HCT116 (cell line): Measurements from ENCODE around the gene TIMM29. TPM values are rescaled to one million over a fixed set of nuclear protein-coding genes. Genes with fewer than 3 reads are reported as not detected.

Experiments used
- ATAC-seq: fragments of 200-7000 bp; cut with Tn5 transposase; 2 replicates; pipeline ENCODE4 v1.9.1; 2020; ENCODE audit warnings: mild to moderate bottlenecking, moderate library complexity
- BruUV-seq: library from RNA; stranded (reverse); fragments of 400-500 nt; replicated peaks from 2 replicates; lab custom pipeline; 2021; lab: Mats Ljungman, UMichigan
- CTCF ChIA-PET: fragments of 300-600 bp; sonication (Branson Sonifier 250); formaldehyde crosslinking; loops from one replicate; lab custom pipeline; 2021; ENCODE audit warnings: antibody characterized with exemption; lab: Charles Lee
- POLR2A ChIA-PET: fragments of 300-600, 350-600 bp; sonication (Branson Sonifier 250); formaldehyde crosslinking; loops from one replicate; lab custom pipeline; 2021; ENCODE audit warnings: antibody characterized with exemption; lab: Charles Lee
- RAD21 ChIA-PET, 2 experiments: fragments of 300-600 bp; sonication (Branson Sonifier 250); formaldehyde crosslinking; loops; one replicate each; lab custom pipeline; 2023; ENCODE audit warnings: low total read pairs in 2 of 2; ENCODE audit not compliant: uncharacterized antibody in 2 of 2, unreplicated experiment in 2 of 2, low non-redundant PET in 1 of 2; lab: Charles Lee
- DNase-seq: peaks from one replicate; pipeline ENCODE4 v3.0.0-alpha.2; 2010; ENCODE audit warnings: low read depth, low spot score
- H2AFZ ChIP-seq: fragments of 200-600 bp; shearing (Covaris generic), sonication (generic); 2 replicates; pipeline ENCODE4 v1.6.1; 2017; ENCODE audit warnings: low read depth, mixed run types, mixed read lengths, antibody characterized with exemption, low read length; ENCODE audit not compliant: poor library complexity, severe bottlenecking
- H3K27ac ChIP-seq: 2 replicates; pipeline ENCODE4 v1.5.1; 2012; ENCODE audit warnings: low read depth, low read length
- H3K27me3 ChIP-seq: fragments of 200-600 bp; sonication (generic); 2 replicates; pipeline ENCODE4 v1.6.1; 2016; ENCODE audit warnings: mixed run types, low read length, mixed read lengths; ENCODE audit not compliant: insufficient read depth
- H3K36me3 ChIP-seq, 2 experiments: fragments of 200-500 bp in 1 of 2; fragments of 200-600 bp in 1 of 2; sonication (Bioruptor generic) in 1 of 2; sonication (generic) in 1 of 2; 2 replicates each; pipeline versions ENCODE4 v1.5.1 to v1.6.1; 2014 to 2016; ENCODE audit warnings: low read length in 2 of 2, inconsistent platforms in 1 of 2, mixed read lengths in 1 of 2, mixed run types in 1 of 2; ENCODE audit not compliant: insufficient read depth in 2 of 2, control insufficient read depth in 1 of 2
- H3K4me1 ChIP-seq, 2 experiments: fragments of 200-600 bp in 1 of 2; sonication (generic) in 1 of 2; 2 replicates each; pipeline versions ENCODE4 v1.5.1 to v1.6.1; 2012 to 2017; ENCODE audit warnings: low read length in 2 of 2, inconsistent platforms in 1 of 2, mild to moderate bottlenecking in 1 of 2, mixed read lengths in 1 of 2, mixed run types in 1 of 2, moderate library complexity in 1 of 2; ENCODE audit not compliant: insufficient read depth in 2 of 2, control insufficient read depth in 1 of 2
- H3K4me2 ChIP-seq: fragments of 200-600 bp; sonication (generic); 2 replicates; pipeline ENCODE4 v1.6.1; 2017; ENCODE audit warnings: mixed run types, low read length, mixed read lengths
- H3K4me3 ChIP-seq, 2 experiments: fragments of 200-600 bp in 1 of 2; sonication (generic) in 1 of 2; replicated peaks in 1 of 2; 2 replicates each; pipeline ENCODE4 v1.5.1; 2011 to 2016; ENCODE audit warnings: low read length in 2 of 2, control low read depth in 1 of 2, low read depth in 1 of 2, mild to moderate bottlenecking in 1 of 2, mixed read lengths in 1 of 2, mixed run types in 1 of 2
- H3K79me2 ChIP-seq: fragments of 200-600 bp; sonication (generic); 2 replicates; pipeline ENCODE4 v1.6.1; 2017; ENCODE audit warnings: mild to moderate bottlenecking, mixed run types, low read length, moderate library complexity, mixed read lengths; ENCODE audit not compliant: insufficient read depth
- H3K9ac ChIP-seq: fragments of 200-600 bp; sonication (generic); 2 replicates; pipeline ENCODE4 v1.6.1; 2016; ENCODE audit warnings: low read length, mixed read lengths
- H3K9me2 ChIP-seq: fragments of 200-600 bp; sonication (generic), shearing (Covaris generic); 2 replicates; pipeline ENCODE4 v1.6.1; 2017; ENCODE audit warnings: mixed run types, mild to moderate bottlenecking, moderate library complexity; ENCODE audit not compliant: insufficient read depth
- H3K9me3 ChIP-seq, 2 experiments: fragments of 200-500 bp in 1 of 2; fragments of 200-600 bp in 1 of 2; sonication (Bioruptor generic) in 1 of 2; sonication (generic) in 1 of 2; 2 replicates each; pipeline ENCODE4 v1.6.1; 2014 to 2017; ENCODE audit warnings: low read length in 2 of 2, mixed read lengths in 2 of 2, inconsistent platforms in 1 of 2, low read depth in 1 of 2, mild to moderate bottlenecking in 1 of 2, mixed run types in 1 of 2, moderate library complexity in 1 of 2; ENCODE audit not compliant: control insufficient read depth in 1 of 2, insufficient read depth in 1 of 2
- H4K20me1 ChIP-seq: fragments of 200-600 bp; sonication (generic), shearing (Covaris generic); 2 replicates; pipeline ENCODE4 v1.6.1; 2017; ENCODE audit warnings: mixed run types, mild to moderate bottlenecking, moderate library complexity; ENCODE audit not compliant: insufficient read depth
- ATF3 ChIP-seq: IDR thresholded peaks from 2 replicates; pipeline ENCODE4 v1.6.1; 2012
- CBX3 ChIP-seq: IDR thresholded peaks from 2 replicates; pipeline ENCODE4 v1.6.1; 2012; ENCODE audit warnings: low read depth
- CEBPB ChIP-seq: IDR thresholded peaks from 2 replicates; pipeline ENCODE4 v1.6.1; 2012; ENCODE audit warnings: low read depth
- CTCF ChIP-seq, 3 experiments: fragments of 200-600 bp in 1 of 3; sonication (generic) in 1 of 3; IDR thresholded peaks in 2 of 3; conservative IDR thresholded peaks in 1 of 3; 2 replicates each; pipeline ENCODE4 v1.5.1; 2012 to 2017; ENCODE audit warnings: low read depth in 2 of 3, low read length in 2 of 3, antibody characterized with exemption in 1 of 3, borderline replicate concordance in 1 of 3, control low read depth in 1 of 3, mild to moderate bottlenecking in 1 of 3, mixed read lengths in 1 of 3, mixed run types in 1 of 3, moderate library complexity in 1 of 3; ENCODE audit not compliant: insufficient read depth in 1 of 3
- EZH2phosphoT487 ChIP-seq: fragments of 200-600 bp; IDR thresholded peaks from 2 replicates; pipeline ENCODE4 v1.6.1; 2018; ENCODE audit warnings: antibody characterized with exemption, borderline replicate concordance
- FOSL1 ChIP-seq: IDR thresholded peaks from 2 replicates; pipeline ENCODE4 v1.6.1; 2012; ENCODE audit warnings: low read depth
- JUND ChIP-seq: IDR thresholded peaks from 2 replicates; pipeline ENCODE4 v1.6.1; 2012
- MAX ChIP-seq: IDR thresholded peaks from 2 replicates; pipeline ENCODE4 v1.6.1; 2012
- POLR2AphosphoS5 ChIP-seq: IDR thresholded peaks from 2 replicates; pipeline ENCODE4 v1.6.1; 2011; ENCODE audit warnings: mild to moderate bottlenecking, low read depth, low read length, moderate library complexity
- RAD21 ChIP-seq: IDR thresholded peaks from 2 replicates; pipeline ENCODE4 v1.6.1; 2012; ENCODE audit warnings: low read depth, mild to moderate bottlenecking
- REST ChIP-seq: IDR thresholded peaks from 2 replicates; pipeline ENCODE4 v1.6.1; 2012; ENCODE audit warnings: low read depth
- SP1 ChIP-seq: IDR thresholded peaks from 2 replicates; pipeline ENCODE4 v1.6.1; 2012; ENCODE audit warnings: low read depth
- SRF ChIP-seq: IDR thresholded peaks from 2 replicates; pipeline ENCODE4 v1.6.1; 2012; ENCODE audit warnings: low read depth
- ZBTB33 ChIP-seq: IDR thresholded peaks from 2 replicates; pipeline ENCODE4 v1.6.1; 2011; ENCODE audit warnings: mild to moderate bottlenecking, low read length, moderate library complexity; ENCODE audit not compliant: insufficient replicate concordance; ENCODE audit errors: extremely low read depth
- ZFX ChIP-seq: fragments of 450-650 bp; IDR thresholded peaks from 2 replicates; pipeline ENCODE4 v1.6.1; 2017
- ZNF274 ChIP-seq: fragments of 200-500 bp; sonication (Bioruptor generic); IDR thresholded peaks from 2 replicates; pipeline ENCODE4 v1.6.1; 2014; ENCODE audit warnings: mild to moderate bottlenecking, low read depth, low read length, inconsistent platforms
- intact Hi-C: fragments of 100-400 bp; cut with micrococcal nuclease; formaldehyde crosslinking; loops from 2 replicates; pipeline ENCODE4 v1.10.0; 2022
- total RNA-seq: library from RNA; stranded (reverse); gene quantifications from one replicate; pipeline ENCODE4 v1.2.1, GENCODE V29; 2021; ENCODE audit not compliant: unreplicated experiment

Gene TIMM29
- total RNA-seq, 1 experiment from 2014 or later, result 20.3 TPM

GRCh38 chr19:10895363-10895762 lies 33.2 kb upstream of the TIMM29 start:
- BruUV-seq, result no TSS peak
- H3K4me3 ChIP-seq, result no peak overlapping the region
- H4K20me1 ChIP-seq, result no peaks in the 10 kb centered on the region
- H3K79me2 ChIP-seq, result peaks cover 93% of the 10 kb centered on the region
- no peak overlapping the region for H3K4me2 ChIP-seq
- H3K36me3 ChIP-seq, result no peaks in the 10 kb centered on the region
- H3K9ac ChIP-seq, result no peak overlapping the region
- intact Hi-C loops, result no loop called here
- POLR2A ChIA-PET, result no interaction called here
- CTCF ChIA-PET, result no interaction called here
- DNase-seq (no peak), ATAC-seq (no peak)
- H3K27ac ChIP-seq, result no peak overlapping the region
- H3K27me3 ChIP-seq, result no peaks in the 10 kb centered on the region
- no peak overlapping the region for H2AFZ ChIP-seq
- no peaks in the 10 kb centered on the region for H3K9me3 ChIP-seq
- TF ChIP-seq SRF (no peak), ZBTB33 (no peak), CEBPB (no peak), FOSL1 (no peak), REST (no peak), CBX3 (no peak), ATF3 (no peak), SP1 (no peak), CTCF (IDR thresholded peaks at IDR 0.05 in 2 of 3, conservative IDR thresholded peaks at IDR 0.05 in 1 of 3; ENCODE audit: borderline replicate concordance in 1 of 3, insufficient read depth in 1 of 3, low read depth in 2 of 3, low read length in 2 of 3) (no peak), ZNF274 (no peak), POLR2AphosphoS5 (no peak), EZH2phosphoT487 (no peak), MAX (no peak), ZFX (no peak), RAD21 (no peak), JUND (no peak)
- RAD21 ChIA-PET, result no interaction called here
- no peaks in the 10 kb centered on the region for H3K9me2 ChIP-seq
- peaks cover 13 to 21% of the 10 kb centered on the region in 2 experiments for H3K4me1 ChIP-seq
